Lower leg skin (tissue), 4 donors: ENCODE measurements around the gene SSR1. TPM values are rescaled to one million over a fixed set of nuclear protein-coding genes. Genes with fewer than 3 reads are reported as not detected.
"Not testable (repeated sequence)": the region's sequence is repeated elsewhere in the genome, so short reads cannot be mapped to it uniquely, and the experiment has no call there.

Source experiments
- DNase-seq, 2 donors: peaks; one replicate each; pipeline ENCODE4 v3.0.0-alpha.2; 2019; ENCODE audit warnings: low spot score in 2 of 2
- H3K4me3 ChIP-seq: fragments of 200-600 bp; sonication (generic); 2 replicates; pipeline ENCODE4 v1.5.1; 2017; ENCODE audit warnings: mild to moderate bottlenecking, low read depth; ENCODE audit not compliant: poor library complexity, severe bottlenecking
- CTCF ChIP-seq, 3 donors: fragments of 450-650 bp; IDR thresholded peaks; one replicate each; pipeline ENCODE4 v1.5.1; 2016; ENCODE audit warnings: antibody characterized with exemption in 3 of 3, mild to moderate bottlenecking in 3 of 3, moderate library complexity in 2 of 3
- POLR2A ChIP-seq, 2 donors: fragments of 450-650 bp; IDR thresholded peaks; one replicate each; pipeline ENCODE4 v1.6.1; 2016 to 2017; ENCODE audit warnings: antibody characterized with exemption in 2 of 2, mild to moderate bottlenecking in 1 of 2, moderate library complexity in 1 of 2
- WGBS, 2 donors: methylation state at CpG; one replicate each; pipeline ENCODE4 v1.1.5; 2018; 5-methylcytosine and 5-hydroxymethylcytosine counted together
- intact Hi-C: fragments of 100-400 bp; cut with DNase I; formaldehyde crosslinking; loops from one replicate; pipeline ENCODE4 v1.15.0; 2023; ENCODE audit warnings: low total_unique reads
- total RNA-seq, 4 donors: library from RNA; depleted of rRNA; stranded (reverse); fragments of >200 nt; gene quantifications; one replicate each; pipeline ENCODE4 v1.1.0, GENCODE V29; 2016

The SSR1 gene
- total RNA-seq, 4 donors from 2014 or later, result 31.4 to 42.9 (median 35.3) TPM

- 92 to 95% methylated on average over 15 of the region's 15 CpGs for WGBS, 2 donors
- intact Hi-C loops, result no loop called here
- no peak overlapping the region for H3K4me3 ChIP-seq
- peak in 1 of 2 donors; percentile 85 for DNase-seq
- no peak for TF ChIP-seq POLR2A (IDR thresholded peaks at IDR 0.05)
- no peak for TF ChIP-seq CTCF (IDR thresholded peaks at IDR 0.05)
Observed at GRCh38 chr6:7264041-7264440, 49.0 kb downstream of the SSR1 start.

DNA sequence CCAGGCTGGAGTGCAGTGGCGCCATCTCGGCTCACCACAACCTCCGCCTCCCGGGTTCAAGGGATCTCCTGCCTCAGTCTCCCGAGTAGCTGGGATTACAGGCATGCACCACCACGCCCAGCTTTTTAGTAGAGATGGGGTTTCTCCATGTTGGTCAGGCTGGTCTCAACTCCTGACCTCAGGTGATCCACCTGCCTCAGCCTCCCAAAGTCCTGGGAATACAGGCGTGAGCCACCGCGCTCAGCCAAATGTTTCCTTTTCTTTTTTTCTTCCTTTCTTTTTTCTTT lies 49.5 kb downstream of the SSR1 start:
- H3K4me3 ChIP-seq, intact Hi-C loops: not testable (repeated sequence)
- DNase-seq, result peak in 1 of 2 donors; percentile 49
- WGBS, 2 donors, result 86 to 96% methylated on average over 9 of the region's 9 CpGs

- intact Hi-C loops, result no loop called here
- no peak for TF ChIP-seq CTCF (IDR thresholded peaks at IDR 0.05)
- no peak for TF ChIP-seq POLR2A (IDR thresholded peaks at IDR 0.05)
- peak in 1 of 2 donors; percentile 68 for DNase-seq
- WGBS, 2 donors, result 84 to 86% methylated on average over 15 to 16 of the region's 16 CpGs
- H3K4me3 ChIP-seq, result no peak overlapping the region
Observed at GRCh38 chr6:7262746-7263518, 50.1 kb downstream of the SSR1 start.

- peak in 1 of 2 donors; percentile 82 for DNase-seq
- intact Hi-C loops, result no loop called here
- 37 to 54% methylated on average over 12 to 13 of the region's 13 CpGs for WGBS, 2 donors
- TF ChIP-seq POLR2A (IDR thresholded peaks at IDR 0.05) (no peak), CTCF (IDR thresholded peaks at IDR 0.05) (no peak)
- H3K4me3 ChIP-seq, result peak overlapping the region; percentile 32
Observed at GRCh38 chr6:7261852-7262461, 51.0 kb downstream of the SSR1 start.

DNA sequence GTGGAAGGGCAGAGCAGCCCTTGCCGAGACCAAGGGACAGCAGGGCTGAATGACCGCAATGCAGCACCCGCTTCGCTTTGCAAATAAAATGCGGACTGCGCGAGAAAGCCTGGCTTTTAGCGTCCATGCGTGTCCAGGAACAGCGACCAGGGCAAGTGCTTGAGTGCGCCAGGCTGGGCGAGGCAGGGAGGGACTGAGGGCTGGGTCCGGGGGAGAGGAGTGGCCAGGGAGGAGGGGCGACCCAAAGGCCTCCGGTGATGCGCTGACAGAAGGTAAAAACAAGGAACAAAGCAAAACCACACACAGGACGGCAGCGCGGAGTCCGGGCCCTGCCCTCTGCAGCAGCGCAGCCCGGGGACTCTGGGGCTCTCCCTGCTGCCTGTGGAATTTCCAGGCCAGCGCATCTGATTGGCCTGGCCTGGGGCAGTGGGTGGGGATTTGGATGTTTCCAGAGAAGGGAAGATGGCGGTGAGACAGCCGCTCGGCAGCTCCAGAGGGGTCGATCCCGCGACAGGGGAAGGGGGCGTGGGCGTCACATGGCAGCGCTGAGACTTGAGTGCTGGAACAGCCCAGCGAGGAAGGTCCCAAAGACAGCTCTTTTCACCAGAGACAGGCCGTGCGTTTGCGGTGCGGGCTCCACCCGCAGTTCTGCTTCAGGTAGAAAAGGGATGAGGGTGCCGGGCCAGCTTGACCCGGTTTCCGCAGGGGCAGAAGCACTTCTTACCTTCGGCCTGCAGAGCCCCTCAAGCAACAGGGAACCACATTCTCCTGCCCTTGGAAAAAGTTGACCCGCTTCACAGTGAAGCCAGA lies 51.8 kb downstream of the SSR1 start:
- peak; percentile 77 to 95 for DNase-seq
- WGBS, 2 donors, result 1 to 4% methylated on average over 38 to 42 of the region's 43 CpGs

More for the DNA sequence above, 51.8 kb downstream of the SSR1 start:
- intact Hi-C loops, result no loop called here
- TF ChIP-seq POLR2A (IDR thresholded peaks at IDR 0.05), result no peak
- TF ChIP-seq CTCF (IDR thresholded peaks at IDR 0.05), result no peak
- H3K4me3 ChIP-seq, result peak overlapping the region; percentile 32
